Astrocyte (in vitro differentiated cells and primary cell): ENCODE measurements around the gene PLB1. TPM values are rescaled to one million over a fixed set of nuclear protein-coding genes. Genes with fewer than 3 reads are reported as not detected.

Experiments used
- DNase-seq: peaks from one replicate; pipeline ENCODE4 v3.0.0-alpha.2; 2010; ENCODE audit warnings: low read depth
- FAIRE-seq: peaks from 2 replicates; lab custom pipeline; 2011; peaks lifted over from hg19 to GRCh38; lab: Jason Lieb, UNC
- H2AFZ ChIP-seq: 2 replicates; pipeline ENCODE4 v1.6.0; 2012; ENCODE audit warnings: low read depth, low read length, inconsistent platforms
- H3K27ac ChIP-seq: 2 replicates; pipeline ENCODE4 v1.5.1; 2011; ENCODE audit warnings: low read depth, low read length, inconsistent platforms
- H3K27me3 ChIP-seq: 2 replicates; pipeline ENCODE4 v1.6.0; 2011; ENCODE audit warnings: low read length, inconsistent platforms; ENCODE audit not compliant: insufficient read depth
- H3K36me3 ChIP-seq: 2 replicates; pipeline ENCODE4 v1.5.1; 2011; ENCODE audit warnings: low read length, inconsistent platforms; ENCODE audit not compliant: insufficient read depth
- H3K4me1 ChIP-seq: 2 replicates; pipeline ENCODE4 v1.5.1; 2011; ENCODE audit warnings: low read length, inconsistent platforms; ENCODE audit not compliant: insufficient read depth
- H3K4me2 ChIP-seq: 2 replicates; pipeline ENCODE4 v1.6.0; 2012; ENCODE audit warnings: low read length, inconsistent platforms
- H3K4me3 ChIP-seq: 2 replicates; pipeline ENCODE4 v1.5.1; 2011; ENCODE audit warnings: low read depth, mild to moderate bottlenecking, low read length, inconsistent platforms; ENCODE audit not compliant: insufficient read depth
- H3K79me2 ChIP-seq: 2 replicates; pipeline ENCODE4 v1.6.0; 2012; ENCODE audit warnings: mild to moderate bottlenecking, low read length, inconsistent platforms; ENCODE audit not compliant: insufficient read depth
- H3K9ac ChIP-seq: 2 replicates; pipeline ENCODE4 v1.6.0; 2012; ENCODE audit warnings: mild to moderate bottlenecking, low read length, inconsistent platforms
- H3K9me3 ChIP-seq: 2 replicates; pipeline ENCODE4 v1.5.1; 2012; ENCODE audit warnings: low read depth, mild to moderate bottlenecking, low read length, inconsistent platforms; ENCODE audit not compliant: insufficient read depth
- H4K20me1 ChIP-seq: 2 replicates; pipeline ENCODE4 v1.6.0; 2012; ENCODE audit warnings: low read length, inconsistent platforms; ENCODE audit not compliant: insufficient read depth
- H3K27ac Mint-ChIP-seq: one replicate; pipeline ENCODE4 v1.8.0; 2021; ENCODE audit warnings: mild to moderate bottlenecking, mixed read lengths; ENCODE audit not compliant: unreplicated experiment
- H3K27me3 Mint-ChIP-seq: one replicate; pipeline ENCODE4 v1.8.0; 2021; ENCODE audit warnings: low read depth, mixed read lengths; ENCODE audit not compliant: unreplicated experiment
- H3K36me3 Mint-ChIP-seq: one replicate; pipeline ENCODE4 v1.8.0; 2021; ENCODE audit warnings: low read depth, mixed read lengths; ENCODE audit not compliant: unreplicated experiment
- H3K4me1 Mint-ChIP-seq: one replicate; pipeline ENCODE4 v1.8.0; 2021; ENCODE audit warnings: low read depth, mixed read lengths; ENCODE audit not compliant: unreplicated experiment
- H3K4me3 Mint-ChIP-seq: one replicate; pipeline ENCODE4 v1.8.0; 2021; ENCODE audit warnings: mild to moderate bottlenecking, moderate library complexity, mixed read lengths; ENCODE audit not compliant: unreplicated experiment
- H3K9me3 Mint-ChIP-seq: one replicate; pipeline ENCODE4 v1.8.0; 2021; ENCODE audit warnings: mild to moderate bottlenecking, mixed read lengths; ENCODE audit not compliant: unreplicated experiment
- EZH2 ChIP-seq: IDR thresholded peaks from 2 replicates; pipeline ENCODE4 v1.6.1; 2012; ENCODE audit warnings: mild to moderate bottlenecking, low read length, inconsistent platforms; ENCODE audit not compliant: insufficient read depth
- total RNA-seq: library from RNA; stranded (reverse); gene quantifications from 2 replicates; pipeline ENCODE4 v1.2.1, GENCODE V29; 2021
- TF ChIP-seq, protein P1 (sequence below): IDR thresholded peaks from 2 replicates; pipeline ENCODE4 v1.5.1; 2011; ENCODE audit warnings: low read depth, mild to moderate bottlenecking, inconsistent platforms, low read length, moderate library complexity; ENCODE audit not compliant: insufficient read depth

PLB1 gene
- total RNA-seq, 1 donor from 2014 or later = 0.98 TPM

DNA sequence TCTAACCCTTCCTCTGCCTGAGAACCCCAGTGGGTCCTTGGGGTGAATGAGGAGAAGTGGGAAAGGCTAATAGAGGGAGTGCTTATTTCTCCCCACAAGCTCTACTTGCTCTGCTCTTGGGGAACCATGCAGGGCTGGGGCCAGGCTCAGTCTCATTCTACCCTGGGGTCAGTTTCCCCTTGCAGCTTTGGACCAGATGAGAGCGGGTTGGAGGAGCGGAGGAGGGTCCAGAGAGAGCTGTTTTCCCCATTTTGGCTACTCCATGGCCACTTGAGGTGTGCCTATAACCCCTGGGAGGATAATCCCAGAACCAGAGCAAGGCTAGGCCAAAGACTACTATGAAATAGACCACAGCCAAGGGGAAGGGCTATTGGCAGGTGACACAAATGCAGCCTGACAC is 29.6 kb downstream of the PLB1 start:
- Histone ChIP-seq H3K4me1 (no peaks in the 10 kb centered on the region), H3K4me2 (no peak overlapping the region), H3K36me3 (no peaks in the 10 kb centered on the region), H3K9ac (no peak overlapping the region), H3K27ac (no peak overlapping the region), H2AFZ (no peak overlapping the region), H3K79me2 (no peaks in the 10 kb centered on the region), H4K20me1 (no peaks in the 10 kb centered on the region), H3K4me3 (no peak overlapping the region), H3K27me3 (peaks cover 34% of the 10 kb centered on the region), H3K9me3 (no peaks in the 10 kb centered on the region)
- DNase-seq (no peak), FAIRE-seq (no peak)
- Mint-ChIP-seq H3K9me3 (peaks cover 2% of the 10 kb centered on the region), H3K4me1 (peaks cover 4% of the 10 kb centered on the region), H3K4me3 (no peak overlapping the region), H3K36me3 (no peaks in the 10 kb centered on the region), H3K27ac (no peak overlapping the region), H3K27me3 (peaks cover 49% of the 10 kb centered on the region)
- no peak for TF ChIP-seq EZH2

DNA sequence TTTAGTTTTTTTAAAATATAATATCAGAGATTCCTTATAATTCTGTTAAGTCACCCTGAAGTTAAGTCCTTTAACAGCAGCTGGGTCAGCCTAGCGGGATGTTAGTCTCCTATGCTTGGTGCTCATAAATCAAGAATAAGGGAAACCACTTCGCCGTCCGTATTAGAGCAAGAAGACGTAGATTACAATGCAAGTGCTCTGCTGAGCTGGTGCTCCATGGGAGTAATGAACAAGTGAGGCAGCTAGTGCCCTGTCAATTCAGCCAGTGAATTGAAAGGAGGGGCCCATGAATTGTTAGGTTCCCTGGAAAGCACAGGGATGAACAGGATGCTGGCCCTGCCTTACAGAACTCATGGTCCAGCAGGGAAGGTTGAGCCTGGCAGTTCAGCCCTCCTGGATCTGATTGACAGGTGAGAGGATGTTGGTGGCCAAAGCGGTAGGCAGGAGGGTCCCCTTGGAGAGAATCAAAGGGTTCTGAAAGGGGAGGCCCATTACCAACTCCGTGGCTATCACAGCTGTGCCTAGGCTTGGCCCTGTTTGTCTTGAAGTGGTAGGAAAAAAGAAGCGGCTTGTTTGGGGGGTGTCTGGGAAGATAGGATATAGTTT is 30.8 kb downstream of the PLB1 start:
- peaks cover 4% of the 10 kb centered on the region for H3K4me1 Mint-ChIP-seq
- H3K4me3 ChIP-seq = no peak overlapping the region
- FAIRE-seq = no peak

DNA sequence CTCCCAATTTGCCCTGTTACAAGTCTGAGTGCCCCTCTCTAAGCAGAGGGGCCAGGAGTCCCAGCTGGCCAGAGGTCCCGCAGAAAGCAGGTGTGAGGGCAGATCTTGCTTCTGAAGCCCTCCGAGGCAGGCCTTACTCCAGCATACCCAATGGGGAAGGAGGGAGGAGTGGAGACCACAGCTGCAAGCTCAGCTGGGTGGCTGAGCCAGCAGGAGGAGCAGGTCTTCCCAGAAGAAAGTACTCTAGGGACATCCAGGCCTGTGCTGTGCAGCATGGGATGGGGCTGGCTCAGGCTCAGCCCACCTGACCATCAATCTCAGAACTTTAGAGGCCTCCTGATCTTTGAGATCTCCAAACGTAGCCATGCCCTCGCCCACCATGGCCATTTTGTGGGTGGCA is 31.3 kb downstream of the PLB1 start:
- Histone ChIP-seq H3K4me3 (no peak overlapping the region), H3K79me2 (no peaks in the 10 kb centered on the region), H2AFZ (no peak overlapping the region), H3K9me3 (no peaks in the 10 kb centered on the region), H3K9ac (no peak overlapping the region), H3K36me3 (no peaks in the 10 kb centered on the region), H3K4me1 (no peaks in the 10 kb centered on the region), H3K27me3 (peaks cover 27% of the 10 kb centered on the region), H4K20me1 (no peaks in the 10 kb centered on the region), H3K27ac (no peak overlapping the region), H3K4me2 (no peak overlapping the region)
- TF ChIP-seq, protein P1, sequence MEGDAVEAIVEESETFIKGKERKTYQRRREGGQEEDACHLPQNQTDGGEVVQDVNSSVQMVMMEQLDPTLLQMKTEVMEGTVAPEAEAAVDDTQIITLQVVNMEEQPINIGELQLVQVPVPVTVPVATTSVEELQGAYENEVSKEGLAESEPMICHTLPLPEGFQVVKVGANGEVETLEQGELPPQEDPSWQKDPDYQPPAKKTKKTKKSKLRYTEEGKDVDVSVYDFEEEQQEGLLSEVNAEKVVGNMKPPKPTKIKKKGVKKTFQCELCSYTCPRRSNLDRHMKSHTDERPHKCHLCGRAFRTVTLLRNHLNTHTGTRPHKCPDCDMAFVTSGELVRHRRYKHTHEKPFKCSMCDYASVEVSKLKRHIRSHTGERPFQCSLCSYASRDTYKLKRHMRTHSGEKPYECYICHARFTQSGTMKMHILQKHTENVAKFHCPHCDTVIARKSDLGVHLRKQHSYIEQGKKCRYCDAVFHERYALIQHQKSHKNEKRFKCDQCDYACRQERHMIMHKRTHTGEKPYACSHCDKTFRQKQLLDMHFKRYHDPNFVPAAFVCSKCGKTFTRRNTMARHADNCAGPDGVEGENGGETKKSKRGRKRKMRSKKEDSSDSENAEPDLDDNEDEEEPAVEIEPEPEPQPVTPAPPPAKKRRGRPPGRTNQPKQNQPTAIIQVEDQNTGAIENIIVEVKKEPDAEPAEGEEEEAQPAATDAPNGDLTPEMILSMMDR = no peak
- no peak for TF ChIP-seq EZH2
- FAIRE-seq = no peak
- H3K4me3 Mint-ChIP-seq = no peak overlapping the region
- H3K36me3 Mint-ChIP-seq = peaks cover 2% of the 10 kb centered on the region
- H3K27ac Mint-ChIP-seq = no peak overlapping the region
- peaks cover 4% of the 10 kb centered on the region for H3K4me1 Mint-ChIP-seq
- H3K9me3 Mint-ChIP-seq = peaks cover 2% of the 10 kb centered on the region
- peaks cover 44% of the 10 kb centered on the region for H3K27me3 Mint-ChIP-seq
- DNase-seq = no peak

More for the DNA sequence above, 30.8 kb downstream of the PLB1 start:
- Mint-ChIP-seq H3K9me3 (peaks cover 2% of the 10 kb centered on the region), H3K4me3 (no peak overlapping the region), H3K27me3 (peaks cover 49% of the 10 kb centered on the region), H3K27ac (no peak overlapping the region), H3K36me3 (no peaks in the 10 kb centered on the region)
- DNase-seq = no peak
- H4K20me1 ChIP-seq = no peaks in the 10 kb centered on the region
- H3K9ac ChIP-seq = no peak overlapping the region
- H3K4me2 ChIP-seq = no peak overlapping the region
- H3K36me3 ChIP-seq = no peaks in the 10 kb centered on the region
- no peak overlapping the region for H2AFZ ChIP-seq
- H3K9me3 ChIP-seq = no peaks in the 10 kb centered on the region
- TF ChIP-seq EZH2 = no peak
- TF ChIP-seq, protein P1 = no peak
- no peaks in the 10 kb centered on the region for H3K4me1 ChIP-seq
- peaks cover 32% of the 10 kb centered on the region for H3K27me3 ChIP-seq
- H3K27ac ChIP-seq = no peak overlapping the region
- no peaks in the 10 kb centered on the region for H3K79me2 ChIP-seq
